PC-9 (cell line): ENCODE results near the gene ROS1. TPM values are rescaled to one million over a fixed set of nuclear protein-coding genes. Genes with fewer than 3 reads are reported as not detected.
A peak's percentile ranks its signal among the peaks of the same experiment; 100 is the strongest.

Experiments
- BruUV-seq: library from RNA; stranded (reverse); fragments of 400-500 nt; replicated peaks from 2 replicates; lab custom pipeline; 2021; lab: Mats Ljungman, UMichigan
- CTCF ChIA-PET: fragments of 300-600 bp; sonication (Branson Sonifier 250); formaldehyde crosslinking; loops from one replicate; lab custom pipeline; 2022; ENCODE audit warnings: antibody characterized with exemption; lab: Charles Lee
- POLR2A ChIA-PET: fragments of 300-600 bp; sonication (Branson Sonifier 250); formaldehyde crosslinking; loops from one replicate; lab custom pipeline; 2022; ENCODE audit warnings: antibody characterized with exemption; ENCODE audit not compliant: unreplicated experiment; lab: Charles Lee
- DNase-seq, 2 experiments: peaks; one replicate each; pipeline versions ENCODE4 v3.0.0 to v3.0.0-alpha.2; 2015 to 2022; ENCODE audit warnings: mixed read lengths in 1 of 2
- H2AFZ ChIP-seq: fragments of 200-600 bp; sonication (generic); 2 replicates; pipeline ENCODE4 v1.8.1; 2017; ENCODE audit warnings: antibody characterized with exemption
- H3F3A ChIP-seq: fragments of 200-600 bp; sonication (generic); 2 replicates; pipeline ENCODE4 v1.8.1; 2017; ENCODE audit warnings: antibody characterized with exemption, mild to moderate bottlenecking, low read depth; ENCODE audit not compliant: insufficient read depth
- H3K27ac ChIP-seq: fragments of 200-600 bp; sonication (generic); 2 replicates; pipeline ENCODE4 v1.6.1; 2016; ENCODE audit warnings: mixed run types
- H3K27me3 ChIP-seq: fragments of 200-600 bp; sonication (generic); 2 replicates; pipeline ENCODE4 v1.6.1; 2016; ENCODE audit warnings: low read depth, mixed run types; ENCODE audit not compliant: insufficient read depth
- H3K36me3 ChIP-seq: fragments of 200-600 bp; sonication (generic); 2 replicates; pipeline ENCODE4 v1.6.1; 2016; ENCODE audit warnings: low read depth, mixed run types
- H3K4me1 ChIP-seq: fragments of 200-600 bp; sonication (generic); replicated peaks from 2 replicates; pipeline ENCODE4 v1.6.1; 2016; ENCODE audit warnings: mixed run types; ENCODE audit not compliant: insufficient read depth
- H3K4me2 ChIP-seq: fragments of 200-600 bp; sonication (generic); 2 replicates; pipeline ENCODE4 v1.6.1; 2017; ENCODE audit warnings: mixed run types
- H3K4me3 ChIP-seq: fragments of 200-600 bp; sonication (generic); 2 replicates; pipeline ENCODE4 v1.6.1; 2016; ENCODE audit warnings: mixed run types
- H3K79me2 ChIP-seq: fragments of 200-600 bp; sonication (generic); 2 replicates; pipeline ENCODE4 v1.6.1; 2017; ENCODE audit warnings: low read depth, mixed run types
- H3K9me2 ChIP-seq: fragments of 200-600 bp; sonication (generic); 2 replicates; pipeline ENCODE4 v1.8.1; 2017; ENCODE audit warnings: mild to moderate bottlenecking; ENCODE audit not compliant: insufficient read depth
- H3K9me3 ChIP-seq: fragments of 200-600 bp; sonication (generic); 2 replicates; pipeline ENCODE4 v1.8.1; 2016; ENCODE audit warnings: low read depth; ENCODE audit not compliant: insufficient read depth
- H4K20me1 ChIP-seq: fragments of 200-600 bp; sonication (generic); 2 replicates; pipeline ENCODE4 v1.8.1; 2017; ENCODE audit not compliant: insufficient read depth
- EZH2 ChIP-seq: fragments of 200-600 bp; sonication (generic); IDR thresholded peaks from 2 replicates; pipeline ENCODE4 v1.8.0; 2017; ENCODE audit warnings: antibody characterized with exemption, low read depth
- intact Hi-C: fragments of 100-400 bp; cut with micrococcal nuclease; formaldehyde crosslinking; loops from one replicate; pipeline ENCODE4 v1.10.0; 2022; ENCODE audit not compliant: unreplicated experiment
- total RNA-seq: library from RNA; stranded (reverse); gene quantifications from 2 replicates; pipeline ENCODE4 v1.2.3, GENCODE V29; 2021
- TF ChIP-seq, protein P1 (sequence below): fragments of 200-600 bp; sonication (generic); conservative IDR thresholded peaks from 2 replicates; pipeline ENCODE4 v1.6.1; 2017; ENCODE audit warnings: mixed run types, antibody characterized with exemption, mild to moderate bottlenecking, moderate library complexity

Gene ROS1
- total RNA-seq, 1 experiment from 2014 or later = not detected

DNA sequence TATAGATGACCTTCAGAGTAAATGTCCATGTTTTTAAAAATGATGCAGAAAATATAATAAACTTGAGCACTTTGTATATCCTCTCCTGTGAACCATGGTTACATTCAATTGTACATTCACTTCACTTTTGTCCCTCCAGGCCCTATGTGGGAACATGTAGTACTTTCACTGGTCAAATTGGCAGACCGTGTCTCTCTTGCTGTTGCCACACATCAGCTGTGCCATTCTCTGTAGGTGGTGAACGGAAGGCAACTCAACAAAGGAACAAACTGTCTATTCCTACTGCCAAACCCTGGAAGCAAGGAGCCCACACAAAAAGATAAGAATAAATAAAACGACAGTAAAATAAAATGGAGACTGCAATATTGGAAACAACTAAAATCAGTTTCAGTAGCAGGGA, 2.0 kb downstream of the ROS1 start:
- no peaks in the 10 kb centered on the region for H3K27me3 ChIP-seq
- H4K20me1 ChIP-seq = no peaks in the 10 kb centered on the region
- H3K79me2 ChIP-seq = no peaks in the 10 kb centered on the region
- TF ChIP-seq EZH2 = no peak
- TF ChIP-seq, protein P1, sequence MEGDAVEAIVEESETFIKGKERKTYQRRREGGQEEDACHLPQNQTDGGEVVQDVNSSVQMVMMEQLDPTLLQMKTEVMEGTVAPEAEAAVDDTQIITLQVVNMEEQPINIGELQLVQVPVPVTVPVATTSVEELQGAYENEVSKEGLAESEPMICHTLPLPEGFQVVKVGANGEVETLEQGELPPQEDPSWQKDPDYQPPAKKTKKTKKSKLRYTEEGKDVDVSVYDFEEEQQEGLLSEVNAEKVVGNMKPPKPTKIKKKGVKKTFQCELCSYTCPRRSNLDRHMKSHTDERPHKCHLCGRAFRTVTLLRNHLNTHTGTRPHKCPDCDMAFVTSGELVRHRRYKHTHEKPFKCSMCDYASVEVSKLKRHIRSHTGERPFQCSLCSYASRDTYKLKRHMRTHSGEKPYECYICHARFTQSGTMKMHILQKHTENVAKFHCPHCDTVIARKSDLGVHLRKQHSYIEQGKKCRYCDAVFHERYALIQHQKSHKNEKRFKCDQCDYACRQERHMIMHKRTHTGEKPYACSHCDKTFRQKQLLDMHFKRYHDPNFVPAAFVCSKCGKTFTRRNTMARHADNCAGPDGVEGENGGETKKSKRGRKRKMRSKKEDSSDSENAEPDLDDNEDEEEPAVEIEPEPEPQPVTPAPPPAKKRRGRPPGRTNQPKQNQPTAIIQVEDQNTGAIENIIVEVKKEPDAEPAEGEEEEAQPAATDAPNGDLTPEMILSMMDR = no peak
- no peak overlapping the region for H3K4me3 ChIP-seq
- H3K9me2 ChIP-seq = no peaks in the 10 kb centered on the region
- no peaks in the 10 kb centered on the region for H3F3A ChIP-seq
- H2AFZ ChIP-seq = no peak overlapping the region
- no peak for DNase-seq
- ChIA-PET CTCF (no interaction called here), POLR2A (no interaction called here)
- no peak overlapping the region for H3K4me2 ChIP-seq
- no peak overlapping the region for H3K27ac ChIP-seq
- BruUV-seq = no TSS peak
- intact Hi-C loops = no loop called here
- H3K9me3 ChIP-seq = no peaks in the 10 kb centered on the region
- H3K36me3 ChIP-seq = no peaks in the 10 kb centered on the region
- H3K4me1 ChIP-seq = no peaks in the 10 kb centered on the region

DNA sequence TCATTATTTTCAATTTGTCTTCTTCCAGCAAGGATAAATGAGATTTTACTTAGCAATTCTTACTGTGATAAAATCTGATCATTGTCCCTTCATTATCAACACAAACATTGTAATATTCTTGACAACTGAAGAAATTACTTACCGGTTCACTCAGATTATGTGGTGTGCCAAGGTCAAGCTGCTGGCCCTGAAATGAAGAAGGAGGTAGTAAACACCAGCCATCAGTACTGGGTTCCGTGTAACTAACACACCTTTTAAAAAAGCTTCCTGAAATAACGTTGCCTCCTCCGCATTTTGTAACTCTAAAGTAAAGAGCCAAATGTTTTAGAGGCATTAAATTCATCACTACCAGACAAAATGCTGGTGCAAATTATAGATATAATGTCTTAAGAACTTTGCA, 7.4 kb downstream of the ROS1 start:
- TF ChIP-seq, protein P1 = no peak
- no peak for TF ChIP-seq EZH2
- Histone ChIP-seq H2AFZ (no peak overlapping the region), H3K4me3 (no peak overlapping the region), H3K4me2 (no peak overlapping the region), H3K36me3 (no peaks in the 10 kb centered on the region), H3K9me3 (no peaks in the 10 kb centered on the region), H4K20me1 (no peaks in the 10 kb centered on the region), H3K9me2 (no peaks in the 10 kb centered on the region), H3F3A (no peaks in the 10 kb centered on the region), H3K27ac (no peak overlapping the region), H3K79me2 (no peaks in the 10 kb centered on the region), H3K27me3 (no peaks in the 10 kb centered on the region), H3K4me1 (no peaks in the 10 kb centered on the region)
- POLR2A ChIA-PET = no interaction called here
- CTCF ChIA-PET = no interaction called here
- intact Hi-C loops = no loop called here
- peak in 1 of 2 experiments; percentile 17 for DNase-seq
- no TSS peak for BruUV-seq

DNA sequence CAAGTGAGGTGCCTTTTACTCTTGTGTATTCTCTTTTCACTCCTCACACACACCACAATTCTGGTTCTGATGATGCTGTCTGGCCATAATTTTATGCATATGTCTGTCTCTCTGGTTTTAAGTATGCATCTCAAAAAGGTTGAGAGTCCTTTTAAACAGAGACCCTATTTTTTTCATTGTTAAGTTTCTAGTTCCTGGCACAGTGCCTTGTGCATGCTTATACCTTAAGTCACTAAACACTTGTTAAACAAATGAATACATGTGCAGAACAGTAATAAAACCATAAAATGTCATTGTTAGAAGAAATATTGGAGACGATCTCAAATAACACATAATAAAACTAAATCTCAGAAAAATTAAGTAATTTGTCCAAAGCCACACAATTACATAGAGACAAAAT, 7.9 kb downstream of the ROS1 start:
- Histone ChIP-seq H2AFZ (no peak overlapping the region), H3K9me2 (no peaks in the 10 kb centered on the region), H3K27me3 (no peaks in the 10 kb centered on the region), H3F3A (no peaks in the 10 kb centered on the region), H3K4me2 (no peak overlapping the region), H3K36me3 (no peaks in the 10 kb centered on the region), H3K9me3 (no peaks in the 10 kb centered on the region), H3K4me1 (no peaks in the 10 kb centered on the region), H4K20me1 (no peaks in the 10 kb centered on the region), H3K79me2 (no peaks in the 10 kb centered on the region), H3K27ac (no peak overlapping the region), H3K4me3 (no peak overlapping the region)
- no TSS peak for BruUV-seq
- CTCF ChIA-PET = no interaction called here
- TF ChIP-seq, protein P1 = no peak
- no peak for TF ChIP-seq EZH2
- POLR2A ChIA-PET = no interaction called here
- intact Hi-C loops = no loop called here
- DNase-seq = no peak
